Pancreas (tissue), 10 donors: Measurements from ENCODE around the gene DBT. TPM values are rescaled to one million over a fixed set of nuclear protein-coding genes. Genes with fewer than 3 reads are reported as not detected.

ENCODE experiments used
- ATAC-seq, 4 donors: fragments of 200-7000 bp; cut with Tn5 transposase; one replicate each; pipeline versions ENCODE4 v1.8.0 to v1.9.1; 2020; ENCODE audit warnings: mild to moderate bottlenecking in 4 of 4, moderate library complexity in 4 of 4
- DNase-seq, 6 donors: peaks; one replicate each; pipeline ENCODE4 v3.0.0-alpha.2; 2020
- FAIRE-seq: peaks from 2 replicates; lab custom pipeline; 2012; peaks lifted over from hg19 to GRCh38; lab: Jason Lieb, UNC
- H3K27ac ChIP-seq, 4 donors: fragments of 200-600 bp; sonication (generic); 1 replicate in 3 of 4; 2 replicates in 1 of 4; pipeline versions ENCODE4 v1.5.0 to v1.8.0; 2020
- H3K27me3 ChIP-seq, 4 donors: fragments of 200-600 bp; one replicate each; pipeline ENCODE4 v1.8.0; 2021
- H3K36me3 ChIP-seq, 3 donors: fragments of 200-600 bp; sonication (generic) in 1 of 3; one replicate each; pipeline versions ENCODE4 v1.5.0 to v1.8.0; 2020 to 2021
- H3K4me1 ChIP-seq, 3 donors: fragments of 200-600 bp; one replicate each; pipeline ENCODE4 v1.8.0; 2021
- H3K4me3 ChIP-seq, 4 donors: fragments of 200-600 bp; sonication (generic) in 2 of 4; one replicate each; pipeline versions ENCODE4 v1.5.0 to v1.8.0; 2020 to 2021
- H3K9me3 ChIP-seq, 4 donors: fragments of 200-600 bp; one replicate each; pipeline ENCODE4 v1.8.0; 2021
- CTCF ChIP-seq, 4 donors: fragments of 200-600 bp; sonication (generic) in 3 of 4; IDR thresholded peaks; one replicate each; pipeline versions ENCODE4 v1.5.0 to v1.8.0; 2021; ENCODE audit warnings: antibody characterized with exemption in 4 of 4
- WGBS, 2 donors: extraction: QIAGEN DNeasy Blood & Tissue Kit; methylation state at CpG; one replicate each; pipeline ENCODE4 v1.1.7; 2013; 5-methylcytosine and 5-hydroxymethylcytosine counted together
- intact Hi-C, 3 donors: fragments of 100-400 bp; cut with DNase I; formaldehyde crosslinking; loops; one replicate each; pipeline versions ENCODE4 v1.11.1 to v1.14.2; 2022
- polyA plus RNA-seq, 2 donors: library from polyadenylated mRNA; stranded (reverse); fragments of 200-250 nt; gene quantifications; one replicate each; pipeline ENCODE4 v1.2.3, GENCODE V29; 2013
- total RNA-seq, 6 donors: library from RNA; stranded (reverse); fragmentation: NEBNext Ultra II Directional in 4 of 6; extraction: Animal tissue kit (Norgen Biotek cat#: 25700) in 4 of 6; gene quantifications; one replicate each; pipeline versions ENCODE4 v1.2.1 to v1.2.4, GENCODE V29; 2021 to 2023
- donor health status: healthy with polysubstance abuse.
- donor health status: DM: no; HTN: no; CAD: no; lungs with moderate emphysema.
- donor health status: DM: no; HTN: no; CAD: no.
- donor health status: control.
- donor health status: control.
- donor health status: Bipolar disorder and iron deficiency.
- donor health status: DM: yes; HTN: yes; CAD: no.
- donor health status: DM: no; HTN: no; CAD: no.
- donor health status: DM: no; HTN: no; CAD: no.
- donor health status: DM: yes; HTN: yes; CAD: no.

Gene DBT
- total and polyA plus RNA-seq, 8 donors = 1.7 to 12.8 (median 8.9) TPM

GRCh38 chr1:100290291-100290690 is 40.7 kb upstream of the DBT start:
- 96 to 97% methylated on average over 2 of the region's 2 CpGs for WGBS, 2 donors
- Histone ChIP-seq H3K9me3 (no peaks in the 10 kb centered on the region), H3K4me1 (no peaks in the 10 kb centered on the region), H3K36me3 (peaks cover 0 to 35% (median 5%) of the 10 kb centered on the region in 3 donors), H3K27me3 (no peaks in the 10 kb centered on the region), H3K27ac (no peak overlapping the region), H3K4me3 (no peak overlapping the region)
- no peak for ATAC-seq
- FAIRE-seq = no peak
- TF ChIP-seq CTCF (IDR thresholded peaks at IDR 0.05) = no peak
- no peak for DNase-seq
- intact Hi-C loops = no loop called here

GRCh38 chr1:100287162-100287561 is 37.5 kb upstream of the DBT start:
- ATAC-seq (no peak), FAIRE-seq (no peak), DNase-seq (no peak)
- no peaks in the 10 kb centered on the region for H3K4me1 ChIP-seq
- no peak overlapping the region for H3K27ac ChIP-seq
- peaks cover 0 to 52% (median 3%) of the 10 kb centered on the region in 3 donors for H3K36me3 ChIP-seq
- no peak overlapping the region for H3K4me3 ChIP-seq
- 96 to 98% methylated on average over 3 of the region's 3 CpGs for WGBS, 2 donors
- H3K27me3 ChIP-seq = no peaks in the 10 kb centered on the region
- no peaks in the 10 kb centered on the region for H3K9me3 ChIP-seq
- intact Hi-C loops = no loop called here
- no peak for TF ChIP-seq CTCF (IDR thresholded peaks at IDR 0.05)

GRCh38 chr1:100284591-100284990 is 35.0 kb upstream of the DBT start:
- H3K27me3 ChIP-seq = no peaks in the 10 kb centered on the region
- peaks cover 0 to 43% (median 4%) of the 10 kb centered on the region in 3 donors for H3K36me3 ChIP-seq
- peaks cover 0 to 5% (median 0%) of the 10 kb centered on the region in 3 donors for H3K4me1 ChIP-seq
- intact Hi-C loops = no loop called here
- H3K9me3 ChIP-seq = no peaks in the 10 kb centered on the region
- 95 to 96% methylated on average over 5 of the region's 5 CpGs for WGBS, 2 donors
- H3K27ac ChIP-seq = no peak overlapping the region
- no peak for ATAC-seq
- TF ChIP-seq CTCF (IDR thresholded peaks at IDR 0.05) = no peak
- H3K4me3 ChIP-seq = no peak overlapping the region
- no peak for DNase-seq
- no peak for FAIRE-seq

- Histone ChIP-seq H3K27ac (no peak overlapping the region), H3K4me1 (peaks cover 0 to 6% (median 0%) of the 10 kb centered on the region in 3 donors), H3K27me3 (no peaks in the 10 kb centered on the region), H3K4me3 (no peak overlapping the region), H3K9me3 (no peaks in the 10 kb centered on the region), H3K36me3 (peaks cover 4 to 53% (median 7%) of the 10 kb centered on the region in 3 donors)
- no peak for FAIRE-seq
- peak; percentile 29 to 94 (median 86) for ATAC-seq
- WGBS, 2 donors = 26 to 44% methylated on average over 2 of the region's 2 CpGs
- DNase-seq = peak in 1 of 6 donors; percentile 10
- no peak for TF ChIP-seq CTCF (IDR thresholded peaks at IDR 0.05)
- intact Hi-C loops = no loop called here
Measured at GRCh38 chr1:100279954-100280682, 30.5 kb upstream of the DBT start.

GRCh38 chr1:100279358-100279923 is 29.8 kb upstream of the DBT start:
- H3K4me3 ChIP-seq = no peak overlapping the region
- H3K36me3 ChIP-seq = peaks cover 4 to 46% (median 7%) of the 10 kb centered on the region in 3 donors
- peak in 1 of 4 donors; percentile 21 for ATAC-seq
- WGBS, 2 donors = 78 to 79% methylated on average over 3 of the region's 3 CpGs
- DNase-seq = no peak
- no peak for TF ChIP-seq CTCF (IDR thresholded peaks at IDR 0.05)
- H3K27me3 ChIP-seq = no peaks in the 10 kb centered on the region
- no peaks in the 10 kb centered on the region for H3K9me3 ChIP-seq
- no peak overlapping the region for H3K27ac ChIP-seq
- intact Hi-C loops = no loop called here
- peaks cover 0 to 6% (median 0%) of the 10 kb centered on the region in 3 donors for H3K4me1 ChIP-seq
- no peak for FAIRE-seq
